Ishikawa (cell line): ENCODE measurements around the gene TBCD.

ENCODE experiments used
- EP300 ChIP-seq: IDR thresholded peaks from 2 replicates; pipeline ENCODE4 v1.6.1; 2012; ENCODE audit warnings: borderline replicate concordance
- RAD21 ChIP-seq: IDR thresholded peaks from 2 replicates; pipeline ENCODE4 v1.6.1; 2012; ENCODE audit warnings: low read depth
- TAF1 ChIP-seq: IDR thresholded peaks from 2 replicates; pipeline ENCODE4 v1.6.1; 2012; ENCODE audit warnings: low read depth, mild to moderate bottlenecking
- TCF12 ChIP-seq: IDR thresholded peaks from 2 replicates; pipeline ENCODE4 v1.6.1; 2012; ENCODE audit warnings: low read depth

- TF ChIP-seq EP300: no peak
- TF ChIP-seq TAF1: no peak
- no peak for TF ChIP-seq TCF12
- TF ChIP-seq RAD21: no peak
These were observed 43.1 kb downstream of the TBCD start for GRCh38 chr17:82794781-82795482.
